Endothelial cell of umbilical vein (primary cell): ENCODE results near the gene ZNF679.

Experiments
- EZH2 ChIP-seq: IDR thresholded peaks from 2 replicates; pipeline ENCODE4 v1.6.1; 2012; ENCODE audit warnings: borderline replicate concordance, low read depth, mild to moderate bottlenecking, moderate library complexity, low read length, inconsistent platforms; ENCODE audit not compliant: severe bottlenecking
- FOS ChIP-seq: IDR thresholded peaks from 2 replicates; pipeline ENCODE4 v1.6.1; 2011; ENCODE audit warnings: mild to moderate bottlenecking, low read length, moderate library complexity, borderline replicate concordance; ENCODE audit not compliant: insufficient read depth
- MYC ChIP-seq: IDR thresholded peaks from one replicate; pipeline ENCODE4 v1.6.1; 2011; ENCODE audit warnings: mild to moderate bottlenecking, low read depth, low read length
- POLR2A ChIP-seq: IDR thresholded peaks from 2 replicates; pipeline ENCODE4 v1.6.1; 2012; ENCODE audit warnings: low read depth, mild to moderate bottlenecking, control low read depth, low read length
- POLR2AphosphoS5 ChIP-seq: IDR thresholded peaks from 2 replicates; pipeline ENCODE4 v1.6.1; 2012; ENCODE audit warnings: low read depth, mild to moderate bottlenecking, control low read depth, low read length, moderate library complexity; ENCODE audit not compliant: insufficient read depth
- TF ChIP-seq, protein P1 (sequence below), 2 donors: IDR thresholded peaks; 1 replicate in 1 of 2; 2 replicates in 1 of 2; pipeline ENCODE4 v1.5.1; 2011; ENCODE audit warnings: low read length in 2 of 2, mild to moderate bottlenecking in 2 of 2, moderate library complexity in 2 of 2, control low read depth in 1 of 2, inconsistent platforms in 1 of 2, low read depth in 1 of 2; ENCODE audit not compliant: insufficient read depth in 1 of 2; ENCODE audit errors: extremely low read depth in 1 of 2
- TF ChIP-seq, protein P2 (sequence below): IDR thresholded peaks from 2 replicates; pipeline ENCODE4 v1.6.1; 2011; ENCODE audit not compliant: insufficient read depth, insufficient read length

DNA sequence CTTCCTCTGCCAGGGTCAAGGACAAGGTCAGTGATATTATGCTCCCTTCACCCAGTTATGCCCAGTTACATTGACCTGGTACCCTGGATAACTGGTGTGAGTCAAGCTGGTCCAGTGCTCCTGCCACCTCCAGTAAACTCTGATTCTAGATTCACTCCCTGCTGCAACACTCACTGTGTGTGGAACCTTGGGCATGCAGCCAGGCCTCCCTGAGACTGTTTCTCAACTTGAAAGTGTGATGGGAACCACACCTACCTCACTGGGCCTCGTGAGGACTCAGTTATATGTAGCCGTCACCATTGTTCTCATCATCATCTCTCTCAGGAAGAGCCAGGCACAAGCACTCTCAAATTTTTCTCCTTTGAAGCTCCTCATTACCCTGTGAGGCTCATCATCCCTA is 84.6 kb downstream of the ZNF679 start:
- TF ChIP-seq, protein P1, sequence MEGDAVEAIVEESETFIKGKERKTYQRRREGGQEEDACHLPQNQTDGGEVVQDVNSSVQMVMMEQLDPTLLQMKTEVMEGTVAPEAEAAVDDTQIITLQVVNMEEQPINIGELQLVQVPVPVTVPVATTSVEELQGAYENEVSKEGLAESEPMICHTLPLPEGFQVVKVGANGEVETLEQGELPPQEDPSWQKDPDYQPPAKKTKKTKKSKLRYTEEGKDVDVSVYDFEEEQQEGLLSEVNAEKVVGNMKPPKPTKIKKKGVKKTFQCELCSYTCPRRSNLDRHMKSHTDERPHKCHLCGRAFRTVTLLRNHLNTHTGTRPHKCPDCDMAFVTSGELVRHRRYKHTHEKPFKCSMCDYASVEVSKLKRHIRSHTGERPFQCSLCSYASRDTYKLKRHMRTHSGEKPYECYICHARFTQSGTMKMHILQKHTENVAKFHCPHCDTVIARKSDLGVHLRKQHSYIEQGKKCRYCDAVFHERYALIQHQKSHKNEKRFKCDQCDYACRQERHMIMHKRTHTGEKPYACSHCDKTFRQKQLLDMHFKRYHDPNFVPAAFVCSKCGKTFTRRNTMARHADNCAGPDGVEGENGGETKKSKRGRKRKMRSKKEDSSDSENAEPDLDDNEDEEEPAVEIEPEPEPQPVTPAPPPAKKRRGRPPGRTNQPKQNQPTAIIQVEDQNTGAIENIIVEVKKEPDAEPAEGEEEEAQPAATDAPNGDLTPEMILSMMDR (IDR thresholded peaks at IDR 0.05; ENCODE audit: extremely low read depth in 1 of 2, insufficient read depth in 1 of 2, low read depth in 1 of 2, low read length in 2 of 2): no peak
- TF ChIP-seq POLR2AphosphoS5 (no peak), EZH2 (no peak), POLR2A (no peak), MYC (no peak), FOS (no peak)
- TF ChIP-seq, protein P2, sequence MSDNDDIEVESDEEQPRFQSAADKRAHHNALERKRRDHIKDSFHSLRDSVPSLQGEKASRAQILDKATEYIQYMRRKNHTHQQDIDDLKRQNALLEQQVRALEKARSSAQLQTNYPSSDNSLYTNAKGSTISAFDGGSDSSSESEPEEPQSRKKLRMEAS: no peak
